ENCODE measurements around the gene MTHFR. TPM values are rescaled to one million over a fixed set of nuclear protein-coding genes. Genes with fewer than 3 reads are reported as not detected.

MTHFR gene
- 10 to 100 TPM; 63.9 to 71.7 TPM for total RNA-seq
- 1 to 10 TPM; 3.7 to 9.5 (median 8.0) TPM for polyA plus RNA-seq
- 49.8 to 146 (median 92.6) reads per million in 6 experiments for total RNA-seq

DNA sequence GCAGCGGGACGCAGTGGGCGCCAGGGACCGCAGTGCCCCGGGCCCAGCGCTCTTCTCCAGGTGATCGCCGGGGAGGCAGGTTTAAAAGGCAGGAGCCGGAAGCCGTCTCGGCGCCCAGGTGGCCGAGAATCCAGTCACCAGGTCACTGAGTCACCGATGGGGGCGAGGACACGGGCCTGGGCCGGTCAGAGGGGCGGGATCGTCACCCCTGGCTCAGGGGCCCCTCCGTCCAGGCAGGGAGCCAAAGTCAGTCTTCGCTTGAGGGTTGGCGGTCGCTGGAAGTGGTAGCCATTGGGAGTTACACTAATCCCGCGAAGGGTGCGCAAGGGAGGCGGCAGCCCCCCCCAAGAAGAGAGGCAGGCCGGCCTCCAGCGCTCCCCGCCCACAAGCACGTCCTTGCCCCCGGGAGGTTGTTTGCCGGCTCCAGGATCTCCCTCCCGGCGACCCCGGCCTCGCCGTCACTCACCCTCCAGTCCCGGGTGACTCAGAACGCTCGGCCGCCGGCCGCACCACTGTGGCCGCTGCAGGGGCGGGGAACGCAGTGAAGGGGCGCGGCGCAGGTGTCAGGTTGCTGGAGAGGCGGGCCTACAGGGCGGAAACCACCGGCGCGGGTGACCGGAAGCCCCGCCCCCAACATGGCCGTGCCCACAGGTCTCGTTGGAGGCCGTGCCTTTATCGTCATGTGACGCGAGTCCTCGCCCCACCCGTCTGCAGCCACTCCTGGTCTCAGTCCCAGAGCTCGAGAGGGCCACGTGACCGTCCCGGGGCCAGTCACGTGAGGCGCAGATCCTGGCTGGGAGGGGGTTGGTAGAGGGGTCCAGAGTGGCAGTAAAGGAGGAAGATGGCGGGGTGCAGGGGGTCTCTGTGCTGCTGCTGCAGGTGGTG is at the start of gene MTHFR, which contains the start of gene CLCN6:
TSS of gene MTHFR (minus strand) at position 543 of the 885 bp plus-strand sequence. CDS start 2,848 bp downstream, outside the sequence.
TSS of gene CLCN6 (plus strand) at position 770 of the 885 bp plus-strand sequence. CDS start at position 842, 72 bp downstream.
- peak within 1 kb of the TSS; percentile 92 to 100 (median 99) for H3K4me3 Mint-ChIP-seq
- peaks cover 0 to 37% (median 2%) of the 10 kb centered on the region in 3 donors for H3K36me3 Mint-ChIP-seq
- peak within 1 kb of the TSS; percentile 94 to 99 (median 98) for H3K27ac Mint-ChIP-seq
- peak; percentile 82 to 87 for ATAC-seq
- H3K27me3 Mint-ChIP-seq = no peaks in the 10 kb centered on the region
- H3K4me1 Mint-ChIP-seq = peaks cover 28 to 72% (median 69%) of the 10 kb centered on the region in 4 donors
- POLR2A ChIA-PET = interaction anchor here (0.6 to 2.3 kb wide), 13 partner anchors 9 to 706 kb away, joined by 3 to 28 read pairs (median 5); partner anchors contain the start of genes EXOSC10, FBXO6 and MFN2
- H3K9me3 Mint-ChIP-seq = no peaks in the 10 kb centered on the region
- DNase-seq = peak; percentile 95 to 99 (median 97)

DNA sequence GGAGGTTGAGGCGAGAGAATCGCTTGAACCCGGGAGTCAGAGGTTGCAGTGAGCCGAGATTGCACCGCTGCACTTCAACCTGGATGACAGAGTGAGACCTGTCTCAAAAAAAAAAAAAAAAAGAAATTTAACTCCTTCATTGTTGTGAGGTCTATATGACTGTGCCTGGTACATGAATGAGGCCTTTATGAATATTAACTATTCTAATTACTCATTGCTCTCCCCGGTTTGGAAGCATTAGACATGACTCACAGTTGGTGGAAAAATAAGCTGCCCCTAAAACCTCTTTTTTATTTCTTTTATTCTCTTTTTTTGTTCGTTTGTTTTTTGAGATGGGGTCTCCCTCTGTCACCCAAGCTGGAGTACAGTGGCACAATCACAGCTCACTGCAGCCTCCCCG is 49.7 kb upstream of the MTHFR start:
- no peaks in the 10 kb centered on the region for H3K36me3 Mint-ChIP-seq
- no peak overlapping the region for H3K27ac Mint-ChIP-seq
- DNase-seq (no peak), ATAC-seq (no peak)
- H3K9me3 Mint-ChIP-seq = peaks cover 0 to 2% (median 0%) of the 10 kb centered on the region in 9 donors
- POLR2A ChIA-PET = no interaction called here
- peaks cover 0 to 4% (median 1%) of the 10 kb centered on the region in 4 donors for H3K4me1 Mint-ChIP-seq
- no peak overlapping the region for H3K4me3 Mint-ChIP-seq
- H3K27me3 Mint-ChIP-seq = peaks cover 14 to 67% (median 31%) of the 10 kb centered on the region in 5 donors

DNA sequence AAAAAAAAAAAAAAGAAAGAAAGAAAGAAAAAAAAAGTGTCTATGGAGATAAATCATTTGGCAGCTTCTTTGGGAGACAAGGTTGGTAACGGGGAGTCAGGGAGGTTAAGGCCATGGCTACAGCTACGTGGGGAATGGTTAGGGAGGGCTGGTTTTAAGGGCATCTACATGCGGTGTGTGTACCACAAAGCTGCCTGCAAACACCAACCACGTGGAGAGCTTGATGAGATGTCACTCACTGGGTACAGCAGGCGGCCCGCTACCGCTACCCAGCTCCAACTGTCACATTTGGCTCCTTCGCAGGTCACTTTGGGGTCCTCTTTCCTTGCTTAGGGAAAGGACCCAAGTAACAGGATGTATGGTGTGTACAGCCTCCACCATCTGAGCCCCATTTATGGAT is 48.8 kb upstream of the MTHFR start:
- POLR2A ChIA-PET = no interaction called here
- no peak for ATAC-seq

DNA sequence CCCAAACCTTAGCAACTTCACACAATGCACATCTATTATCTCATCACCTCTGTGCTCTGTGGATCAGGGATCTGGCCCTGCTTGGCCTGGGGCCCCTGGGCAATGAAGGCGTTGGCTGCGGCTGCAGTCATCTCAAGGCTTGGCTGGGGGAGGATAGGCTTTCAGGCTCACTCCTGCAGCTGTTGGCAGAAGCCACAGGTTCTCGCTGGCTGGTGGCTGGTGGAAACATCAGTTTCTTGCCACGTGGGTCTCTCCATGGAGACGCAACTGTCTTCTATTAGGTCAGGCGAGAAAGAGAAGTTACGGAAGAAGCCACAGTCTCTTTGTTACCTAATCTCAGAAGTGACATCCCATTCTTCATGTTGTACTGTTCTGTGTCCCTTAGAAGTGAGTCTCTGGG is 45.4 kb upstream of the MTHFR start:
- peaks cover under 1 to 29% (median 10%) of the 10 kb centered on the region in 5 donors for H3K27me3 Mint-ChIP-seq
- DNase-seq = no peak
- no peak overlapping the region for H3K4me3 Mint-ChIP-seq
- H3K4me1 Mint-ChIP-seq = peaks cover 0 to 8% (median 0%) of the 10 kb centered on the region in 4 donors
- no peaks in the 10 kb centered on the region for H3K9me3 Mint-ChIP-seq
- H3K27ac Mint-ChIP-seq = no peak overlapping the region
- POLR2A ChIA-PET = no interaction called here
- peaks cover 0 to 2% (median 0%) of the 10 kb centered on the region in 3 donors for H3K36me3 Mint-ChIP-seq
- no peak for ATAC-seq

More for the DNA sequence above, 48.8 kb upstream of the MTHFR start:
- peaks cover 0 to 6% (median 2%) of the 10 kb centered on the region in 4 donors for H3K4me1 Mint-ChIP-seq
- no peaks in the 10 kb centered on the region for H3K36me3 Mint-ChIP-seq
- no peaks in the 10 kb centered on the region for H3K9me3 Mint-ChIP-seq
- H3K4me3 Mint-ChIP-seq = no peak overlapping the region
- no peak for DNase-seq
- H3K27ac Mint-ChIP-seq = no peak overlapping the region
- H3K27me3 Mint-ChIP-seq = peaks cover 7 to 59% (median 22%) of the 10 kb centered on the region in 5 donors

DNA sequence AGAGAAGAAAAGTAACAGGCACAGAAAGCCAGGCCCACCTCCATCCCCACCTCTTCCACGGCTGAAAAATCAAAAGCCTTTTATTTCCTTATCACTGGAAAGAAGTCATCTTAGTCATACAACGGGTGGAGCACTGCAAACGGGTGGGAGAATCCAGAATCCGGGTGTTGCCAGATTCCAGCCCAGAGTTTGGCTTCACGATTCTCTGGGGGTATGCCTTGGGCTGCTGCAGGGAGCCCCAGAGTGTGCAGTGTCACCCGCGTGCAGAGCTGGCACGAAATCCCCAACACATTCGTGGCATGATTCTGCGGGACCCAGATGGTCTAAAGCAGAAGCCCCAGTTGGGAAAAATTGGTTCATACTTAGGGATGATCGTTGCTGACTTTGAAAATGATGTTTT is 44.4 kb upstream of the MTHFR start:
- DNase-seq (no peak), ATAC-seq (no peak)
- no peak overlapping the region for H3K27ac Mint-ChIP-seq
- peaks cover 0 to 6% (median 0%) of the 10 kb centered on the region in 3 donors for H3K36me3 Mint-ChIP-seq
- H3K9me3 Mint-ChIP-seq = no peaks in the 10 kb centered on the region
- H3K27me3 Mint-ChIP-seq = peaks cover 0 to 22% (median 10%) of the 10 kb centered on the region in 5 donors
- peaks cover 0 to 8% (median 2%) of the 10 kb centered on the region in 4 donors for H3K4me1 Mint-ChIP-seq
- POLR2A ChIA-PET = no interaction called here
- H3K4me3 Mint-ChIP-seq = no peak overlapping the region

DNA sequence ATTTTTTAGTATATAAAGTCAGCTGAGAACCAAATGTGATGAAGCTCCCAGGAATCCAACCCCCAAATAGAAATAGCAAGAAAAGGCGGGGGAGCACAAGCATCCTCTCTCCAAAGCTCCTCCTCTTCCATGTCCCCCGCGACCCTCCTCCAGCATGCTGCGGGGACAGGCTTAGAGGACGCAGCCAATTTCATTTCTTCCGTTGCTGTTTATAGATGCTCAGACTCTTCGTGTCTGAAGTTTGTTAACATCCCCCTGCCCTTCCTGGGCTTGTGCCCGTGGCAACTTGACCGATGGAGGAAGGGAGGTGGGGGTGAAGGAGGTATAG is 42.6 kb upstream of the MTHFR start:
- Mint-ChIP-seq H3K27ac (no peak overlapping the region), H3K4me3 (no peak overlapping the region), H3K36me3 (peaks cover 0 to 12% (median 5%) of the 10 kb centered on the region in 3 donors), H3K9me3 (no peaks in the 10 kb centered on the region), H3K4me1 (peaks cover 0 to 9% (median 2%) of the 10 kb centered on the region in 4 donors), H3K27me3 (peaks cover 0 to 9% (median 0%) of the 10 kb centered on the region in 5 donors)
- ATAC-seq (no peak), DNase-seq (no peak)
- POLR2A ChIA-PET = no interaction called here

DNA sequence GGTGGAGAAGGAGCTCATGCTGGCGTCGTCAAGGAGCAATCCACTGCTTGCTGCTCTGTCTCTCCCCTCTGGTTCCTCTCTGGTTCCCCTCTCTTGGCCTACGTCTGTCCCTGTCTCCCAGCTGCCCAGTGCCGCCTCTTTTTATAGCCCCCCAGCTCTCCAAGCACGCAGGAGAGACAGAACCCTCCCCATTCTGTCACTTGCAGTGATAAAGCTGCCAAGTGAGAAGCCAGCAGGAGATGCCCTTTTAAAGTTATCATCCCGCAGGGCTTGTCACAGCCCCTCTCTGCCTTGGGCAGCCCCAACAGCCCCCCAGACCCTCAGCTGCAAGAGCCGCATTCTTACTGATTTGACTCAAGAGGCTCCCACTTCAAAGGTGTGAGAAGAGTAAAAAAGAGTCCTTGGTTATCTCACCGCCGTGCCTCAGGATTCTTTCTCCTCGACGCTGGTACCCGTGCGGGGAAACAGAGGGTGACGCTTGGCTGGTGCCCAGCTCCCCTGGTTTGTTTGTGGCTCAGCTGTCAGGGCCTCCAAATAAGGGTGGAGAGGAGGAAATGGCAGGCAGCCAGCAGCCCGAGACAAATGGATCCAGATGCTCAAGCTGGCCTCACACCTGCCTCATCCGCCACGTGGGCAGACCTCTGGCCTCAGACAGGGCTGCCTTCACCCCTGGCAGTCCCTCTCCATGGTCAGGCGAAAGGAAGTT is 42.1 kb upstream of the MTHFR start, which contains the start of gene NPPA:
TSS of gene NPPA (minus strand) at position 117 of the 706 bp plus-strand sequence. CDS start at position 18, 99 bp downstream.
- peaks cover 0 to 9% (median 2%) of the 10 kb centered on the region in 4 donors for H3K4me1 Mint-ChIP-seq
- ATAC-seq (no peak), DNase-seq (no peak)
- peaks cover 0 to 12% (median 5%) of the 10 kb centered on the region in 3 donors for H3K36me3 Mint-ChIP-seq
- H3K27me3 Mint-ChIP-seq = peaks cover 0 to 4% (median 0%) of the 10 kb centered on the region in 5 donors
- H3K4me3 Mint-ChIP-seq = no peak within 1 kb of the TSS
- no peak within 1 kb of the TSS for H3K27ac Mint-ChIP-seq
- H3K9me3 Mint-ChIP-seq = no peaks in the 10 kb centered on the region
- POLR2A ChIA-PET = interaction anchor here (1.0 kb wide), 1 partner anchor 60 kb away, joined by 3 read pairs; no protein-coding TSS in a partner anchor

DNA sequence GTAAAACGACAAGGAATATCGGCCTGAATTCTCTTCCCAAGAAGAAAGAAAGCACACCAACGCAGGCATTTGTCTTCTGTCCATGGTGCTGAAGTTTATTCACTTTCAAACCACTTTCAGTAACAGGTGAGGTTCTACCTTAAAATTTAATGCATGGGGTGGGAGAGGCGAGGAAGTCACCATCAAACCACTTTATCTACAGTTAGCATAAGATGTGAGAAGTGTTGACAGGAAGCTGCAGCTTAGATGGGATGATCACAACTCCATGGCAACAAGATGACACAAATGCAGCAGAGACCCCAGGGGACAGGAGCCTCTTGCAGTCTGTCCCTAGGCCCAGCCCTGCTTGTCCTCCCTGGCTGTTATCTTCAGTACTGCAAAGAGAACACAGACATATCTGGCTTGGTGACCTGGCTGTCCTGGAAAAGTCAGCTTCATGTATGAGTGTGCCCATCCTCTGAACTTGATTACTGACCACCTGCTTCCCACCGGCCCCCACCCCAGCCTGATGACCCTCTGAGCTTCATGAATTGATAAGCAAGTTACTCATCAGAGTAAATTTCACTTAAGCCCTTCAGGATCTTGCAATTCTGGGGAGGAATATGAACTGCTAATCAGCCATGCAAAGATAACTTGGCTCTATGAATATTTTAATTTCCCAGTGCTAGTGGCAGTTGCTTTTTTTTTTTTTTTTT is 40.0 kb upstream of the MTHFR start:
- Mint-ChIP-seq H3K27ac (no peak overlapping the region), H3K9me3 (no peaks in the 10 kb centered on the region), H3K4me3 (no peak overlapping the region), H3K4me1 (peaks cover 0 to 11% (median 6%) of the 10 kb centered on the region in 4 donors), H3K36me3 (peaks cover 0 to 28% (median 7%) of the 10 kb centered on the region in 3 donors), H3K27me3 (no peaks in the 10 kb centered on the region)
- POLR2A ChIA-PET = interaction anchor here (0.7 kb wide), 2 partner anchors 8 to 125 kb away, joined by 3 to 4 read pairs; no protein-coding TSS in a partner anchor
- ATAC-seq = peak; percentile 35 to 65
- peak in 3 of 10 donors; percentile 29 to 47 (median 34) for DNase-seq

DNA sequence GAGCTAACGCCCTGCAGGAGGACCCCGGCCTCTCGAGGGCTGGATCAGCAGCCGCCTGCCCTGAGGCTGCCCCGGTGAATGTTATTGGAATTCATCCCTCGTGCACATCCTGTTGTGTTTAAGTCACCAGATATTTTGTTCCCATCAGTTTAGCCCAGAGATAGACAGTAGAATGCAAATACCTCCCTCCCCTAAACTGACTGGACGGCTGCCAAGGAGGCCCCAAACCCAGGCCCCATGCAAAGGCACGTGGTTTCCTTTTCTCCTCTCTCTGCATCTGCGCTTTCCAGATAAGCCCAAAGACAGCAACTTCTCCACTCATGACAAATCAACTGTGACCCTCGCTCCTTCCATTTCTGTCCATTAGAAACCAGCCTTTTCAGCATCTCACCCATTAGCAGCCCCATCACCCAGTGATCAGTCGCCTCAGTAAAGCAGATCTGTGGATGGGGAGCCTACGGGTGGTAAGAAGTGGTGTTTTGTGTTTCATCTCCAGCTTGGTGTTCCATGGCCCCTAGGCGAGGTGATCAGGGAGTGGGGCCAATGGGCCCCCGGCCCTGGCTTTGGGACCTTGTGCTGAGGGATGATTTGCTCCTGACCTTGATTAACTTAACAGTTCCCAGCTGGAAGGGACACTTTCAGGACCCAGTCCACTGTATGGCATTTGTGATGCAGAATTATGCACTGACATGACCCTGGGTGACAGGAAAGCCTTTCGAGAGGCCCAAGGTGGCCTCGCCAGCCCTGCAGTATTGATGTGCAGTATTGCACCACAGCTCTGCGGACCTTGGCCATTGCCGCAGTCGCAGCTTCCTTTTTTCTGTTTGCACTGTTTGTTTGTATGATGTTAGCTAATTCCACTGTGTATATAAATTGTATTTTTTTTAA is 36.6 kb upstream of the MTHFR start:
- no peak overlapping the region for H3K4me3 Mint-ChIP-seq
- ATAC-seq (no peak), DNase-seq (no peak)
- peaks cover 1 to 11% (median 7%) of the 10 kb centered on the region in 4 donors for H3K4me1 Mint-ChIP-seq
- H3K27me3 Mint-ChIP-seq = no peaks in the 10 kb centered on the region
- H3K27ac Mint-ChIP-seq = no peak overlapping the region
- H3K36me3 Mint-ChIP-seq = peaks cover 0 to 45% (median 15%) of the 10 kb centered on the region in 3 donors
- no peaks in the 10 kb centered on the region for H3K9me3 Mint-ChIP-seq
- POLR2A ChIA-PET = interaction anchor here (1.2 kb wide), 1 partner anchor 67 kb away, joined by 4 read pairs; no protein-coding TSS in a partner anchor

DNA sequence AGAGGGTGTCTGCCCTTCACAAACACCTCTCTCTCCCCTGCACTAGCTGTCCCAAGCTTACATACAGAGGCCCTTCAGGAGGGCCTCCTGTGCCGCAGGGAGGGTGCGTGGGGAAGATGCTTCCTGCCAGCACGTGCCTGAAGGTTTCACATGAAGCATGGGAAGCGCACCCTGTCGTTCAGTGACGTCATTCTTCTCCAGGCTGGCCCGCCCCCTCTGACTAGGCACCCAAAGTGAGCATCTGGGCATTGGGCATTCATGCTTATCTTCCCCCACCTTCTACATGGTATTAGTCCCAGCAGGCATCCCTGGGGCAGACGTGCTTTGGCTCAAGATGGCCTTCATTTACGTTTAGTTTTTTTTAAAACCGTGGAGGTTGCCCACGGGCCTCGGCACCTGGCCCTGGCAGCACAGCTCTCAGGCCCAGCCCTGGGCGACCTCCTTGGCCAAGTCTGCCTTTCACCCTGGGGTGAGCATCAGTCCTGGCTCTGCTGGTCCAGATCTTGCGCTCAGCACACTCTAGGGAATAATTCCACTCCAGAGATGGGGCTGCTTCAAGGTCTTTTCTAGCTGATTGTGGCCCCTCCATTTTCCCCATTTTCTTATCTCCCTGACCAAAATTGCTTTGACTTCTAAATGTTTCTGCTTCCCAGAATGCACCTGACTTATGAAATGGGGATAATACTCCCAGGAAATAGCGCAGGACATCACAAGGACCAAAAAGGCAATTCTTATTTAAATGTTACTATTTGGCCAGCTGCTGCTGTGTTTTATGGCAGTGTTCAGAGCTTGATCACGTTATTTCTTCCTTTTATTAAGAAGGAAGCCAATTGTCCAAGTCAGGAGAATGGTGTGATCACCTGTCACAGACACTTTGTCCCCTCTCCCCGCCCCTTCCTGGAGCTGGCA is 35.7 kb upstream of the MTHFR start:
- DNase-seq = no peak
- ATAC-seq = no peak
- no peaks in the 10 kb centered on the region for H3K27me3 Mint-ChIP-seq
- H3K9me3 Mint-ChIP-seq = no peaks in the 10 kb centered on the region
- H3K4me3 Mint-ChIP-seq = no peak overlapping the region
- peaks cover 0 to 47% (median 15%) of the 10 kb centered on the region in 3 donors for H3K36me3 Mint-ChIP-seq
- POLR2A ChIA-PET = interaction anchor here (1.2 kb wide), 2 partner anchors 66 to 68 kb away, joined by 4 to 6 read pairs; no protein-coding TSS in a partner anchor
- H3K4me1 Mint-ChIP-seq = peaks cover 1 to 11% (median 7%) of the 10 kb centered on the region in 4 donors
- H3K27ac Mint-ChIP-seq = no peak overlapping the region
